GM19395 (cell line): ENCODE measurements around the gene TAF5L.
A peak's percentile ranks its signal among the peaks of the same experiment; 100 is the strongest.

Source experiments
- ATAC-seq: cut with Tn5 transposase; IDR thresholded peaks from one replicate; pipeline ENCODE4 v1.9.1; 2021; ENCODE audit warnings: mild to moderate bottlenecking, moderate library complexity; ENCODE audit not compliant: unreplicated experiment

Gene TAF5L

DNA sequence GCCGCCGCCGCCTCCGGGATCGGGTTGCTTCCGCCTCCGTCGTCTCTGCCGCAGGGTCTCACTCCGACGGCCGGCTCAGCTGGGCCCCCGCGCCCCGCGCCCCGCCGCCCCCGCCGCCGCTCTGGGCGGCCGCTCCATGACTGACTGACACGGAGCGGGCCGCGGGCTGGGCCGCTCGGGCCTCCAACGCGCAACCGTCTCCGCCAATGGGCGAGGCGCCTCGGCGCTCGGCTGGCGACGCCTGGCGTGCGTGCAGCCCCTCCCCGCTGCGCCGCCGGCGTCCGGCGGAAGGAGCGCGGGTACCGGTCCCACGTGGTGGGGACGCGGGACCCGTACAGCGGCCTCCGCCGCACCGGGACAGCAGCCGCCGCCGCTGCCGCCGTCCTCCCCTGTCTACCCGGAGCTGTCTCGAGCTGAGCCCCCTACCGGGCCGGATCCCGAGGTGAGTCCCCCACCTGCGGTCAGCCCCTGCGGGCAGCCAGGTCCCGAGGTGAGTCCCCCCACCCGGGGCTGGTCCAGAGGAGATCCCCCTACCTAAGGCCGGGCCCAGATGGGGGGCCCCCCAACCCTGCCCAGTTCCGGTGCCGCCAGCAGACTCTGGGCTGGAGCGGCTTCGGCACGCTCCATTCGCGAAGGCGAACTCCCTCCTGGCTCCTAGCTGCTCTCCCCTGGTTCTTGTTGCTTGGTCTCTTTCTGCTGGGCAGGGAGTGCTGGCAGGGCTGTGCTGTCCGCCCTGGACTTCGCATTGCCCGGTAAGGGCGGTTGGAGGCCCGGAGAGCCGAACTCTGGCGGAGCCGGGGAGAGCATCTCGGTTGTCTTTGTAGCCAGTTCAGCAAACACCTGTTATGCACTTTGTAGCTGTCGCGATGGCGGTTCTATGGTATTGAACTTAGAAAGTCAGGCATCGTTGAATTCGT is at the start of gene TAF5L, which contains the start of gene URB2:
Gene TAF5L (minus strand): TSS at position 208 of the 917 bp plus-strand sequence. CDS start 11,640 bp downstream, outside the sequence.
Gene URB2 (plus strand): TSS at position 333 of the 917 bp plus-strand sequence. CDS start 1,387 bp downstream, outside the sequence.
- ATAC-seq = peak; percentile 82

DNA sequence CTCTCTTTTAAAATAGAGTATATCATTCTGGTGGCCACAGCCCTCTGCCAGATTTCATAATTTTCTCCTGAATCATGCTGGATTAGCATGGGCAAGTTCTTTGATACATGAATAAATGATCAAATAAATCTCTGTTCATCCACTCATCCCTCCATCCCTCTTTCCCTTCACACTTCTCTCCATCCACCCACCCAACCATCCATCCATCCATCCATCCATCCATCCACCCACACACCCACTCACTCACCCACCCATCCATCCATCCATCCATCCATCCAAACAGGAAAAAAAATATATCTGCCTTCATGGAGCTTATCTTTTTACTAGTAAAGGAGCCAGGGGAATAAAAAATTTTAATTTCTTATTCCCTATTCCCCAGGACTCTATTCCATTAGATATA is 49.5 kb upstream of the TAF5L start:
- ATAC-seq = no peak

DNA sequence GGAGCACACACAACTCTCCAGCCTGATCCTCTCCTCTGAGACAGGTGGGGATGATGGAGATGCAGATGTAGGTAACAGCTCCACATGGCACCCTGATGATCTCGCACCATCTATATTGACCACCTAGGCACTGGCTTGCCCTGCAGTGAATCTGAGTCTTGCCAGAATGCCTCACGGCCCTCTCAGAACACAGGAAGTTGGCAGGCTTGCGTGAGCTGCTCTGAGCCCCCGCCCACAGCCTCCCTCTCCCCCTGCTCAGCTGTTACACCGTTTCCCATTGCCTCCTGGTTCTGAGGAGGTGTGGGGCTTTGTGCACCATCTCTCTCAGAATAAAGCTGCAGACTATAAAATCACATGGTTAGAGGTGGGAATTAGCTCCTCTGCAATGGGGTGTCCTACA is 48.1 kb upstream of the TAF5L start:
- ATAC-seq = no peak

GRCh38 chr1:229672246-229672645 is 46.3 kb upstream of the TAF5L start:
- no peak for ATAC-seq

DNA sequence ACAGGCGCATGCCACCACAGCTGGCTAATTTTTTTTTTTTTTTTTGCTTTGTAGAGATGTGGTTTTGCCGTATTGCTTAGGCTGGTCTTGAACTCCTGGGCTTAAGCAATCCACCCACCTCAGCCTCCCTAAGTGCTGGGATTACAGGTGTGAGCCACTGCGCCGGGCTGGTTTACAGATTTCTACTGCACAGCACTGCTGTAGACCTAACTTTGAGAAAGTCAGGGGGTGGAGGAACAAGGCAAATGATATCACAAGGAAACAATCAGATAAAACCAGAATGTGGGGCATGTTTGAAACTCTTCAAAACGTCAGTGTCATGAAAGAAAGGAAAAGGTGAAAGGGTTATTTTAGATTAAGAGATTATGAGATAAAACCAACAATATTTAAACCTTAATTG is 45.4 kb upstream of the TAF5L start:
- ATAC-seq = no peak

DNA sequence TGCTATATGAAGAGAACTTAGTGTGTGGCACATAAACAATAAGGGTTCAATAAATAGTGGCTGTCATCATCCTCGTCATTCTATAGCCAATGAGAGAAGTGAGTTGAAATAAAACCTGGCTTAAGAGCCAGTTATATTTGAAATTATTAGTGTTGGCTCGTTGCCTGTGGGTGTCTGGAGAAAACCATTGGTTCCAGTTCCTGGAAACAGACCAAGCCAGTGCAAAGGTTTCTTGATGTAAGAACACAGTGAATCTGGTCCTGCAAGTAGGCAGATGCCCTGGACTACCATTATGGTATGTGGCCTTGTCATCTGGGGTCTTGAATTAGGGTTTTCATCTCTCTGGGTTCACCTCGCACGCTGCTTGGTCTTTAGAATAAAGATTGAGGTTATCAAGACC is 43.4 kb upstream of the TAF5L start:
- no peak for ATAC-seq

DNA sequence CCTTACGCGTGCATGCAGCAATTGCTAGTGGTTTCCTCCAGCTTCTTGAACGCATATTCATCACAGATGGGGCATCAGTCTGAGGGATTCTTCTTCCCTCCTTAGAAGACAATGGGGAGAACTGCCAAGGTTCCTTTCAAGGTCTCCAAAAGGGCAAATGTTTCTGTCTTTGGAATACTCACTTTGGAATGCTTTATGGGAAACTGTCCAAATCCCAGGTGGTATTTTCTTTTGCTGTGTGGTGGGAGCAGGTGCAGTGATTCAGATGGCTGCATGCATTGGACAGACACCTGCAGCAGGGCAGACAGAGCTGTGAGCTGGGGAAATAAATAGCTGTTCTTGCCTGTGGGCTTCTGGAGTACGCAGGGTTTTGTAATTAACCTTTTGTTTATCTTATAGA is 40.7 kb upstream of the TAF5L start:
- ATAC-seq = no peak

DNA sequence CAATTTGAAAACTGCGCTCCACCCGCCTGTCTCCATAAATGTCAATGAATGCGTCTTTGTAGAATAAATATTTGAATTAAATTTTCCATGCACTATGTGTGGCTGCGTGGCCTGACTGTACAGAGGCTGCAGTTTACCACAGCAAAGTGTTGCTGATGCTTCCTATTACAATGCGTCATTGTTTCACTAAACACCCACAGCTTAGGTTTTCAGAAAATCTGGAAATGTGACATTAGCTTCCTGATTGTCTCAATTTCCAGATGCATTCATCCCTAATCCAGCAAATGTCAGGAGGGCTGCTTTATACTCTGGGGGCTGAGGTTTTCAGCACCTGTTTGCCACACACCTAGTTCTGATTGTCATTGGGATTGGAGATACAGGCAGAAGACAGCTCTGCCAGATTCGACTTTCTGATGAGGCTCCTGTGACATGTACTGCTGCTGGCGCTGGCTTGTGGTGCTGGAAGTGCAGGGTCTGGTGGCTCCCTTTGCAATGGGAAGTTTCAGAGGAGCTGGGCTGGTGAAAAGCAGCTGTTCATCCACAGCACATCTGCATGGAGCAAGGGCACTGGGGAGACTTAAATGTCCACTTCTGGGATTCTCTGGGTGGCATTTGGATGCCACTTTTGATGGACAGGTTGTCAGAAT is 40.1 kb upstream of the TAF5L start:
- no peak for ATAC-seq

GRCh38 chr1:229664133-229664689 is 38.3 kb upstream of the TAF5L start:
- ATAC-seq = no peak

GRCh38 chr1:229661897-229662296 is 36.0 kb upstream of the TAF5L start:
- ATAC-seq = no peak

GRCh38 chr1:229661022-229661877 is 35.3 kb upstream of the TAF5L start:
- ATAC-seq = peak; percentile 73

- ATAC-seq = peak; percentile 81
Observed at GRCh38 chr1:229657993-229658755, 32.3 kb upstream of the TAF5L start.

DNA sequence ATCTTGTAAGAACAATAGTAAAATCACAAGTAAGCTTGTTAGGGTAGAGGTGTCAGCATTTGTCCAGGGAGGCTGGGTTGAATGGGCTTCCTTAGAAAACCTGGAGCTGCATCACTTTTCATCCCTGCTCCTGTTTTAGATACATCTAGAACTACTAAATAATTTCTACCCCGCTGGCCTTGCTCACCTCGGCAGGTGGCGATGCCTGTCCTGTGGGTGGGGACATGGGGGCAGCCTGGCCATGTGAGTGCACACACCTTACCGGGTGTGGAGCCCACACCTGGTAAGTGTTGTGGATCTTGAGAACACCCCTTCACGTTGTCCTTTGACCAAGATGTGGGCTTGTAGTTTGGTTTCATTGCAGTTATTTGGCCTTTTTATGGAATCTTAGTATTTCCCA is 29.9 kb upstream of the TAF5L start:
- ATAC-seq = no peak

DNA sequence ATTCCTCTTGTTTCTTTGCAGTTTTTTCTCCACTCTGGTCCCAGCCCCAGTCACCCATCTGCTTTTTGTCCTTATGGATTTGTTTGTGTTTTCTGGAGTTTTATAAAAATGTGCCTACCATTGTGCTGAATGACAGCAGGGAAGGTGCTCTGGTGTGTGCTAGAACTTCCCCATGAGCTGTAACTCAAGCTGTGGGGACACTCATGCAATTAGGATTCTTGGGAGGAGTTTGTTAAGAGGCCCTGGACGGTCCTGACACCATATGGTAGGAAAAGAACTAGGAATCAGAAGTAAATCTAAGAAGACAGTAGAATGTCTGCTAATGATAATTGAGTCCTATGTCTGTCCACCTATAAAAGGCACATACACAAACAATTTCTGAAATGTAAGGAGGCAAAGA is 27.5 kb upstream of the TAF5L start:
- no peak for ATAC-seq

DNA sequence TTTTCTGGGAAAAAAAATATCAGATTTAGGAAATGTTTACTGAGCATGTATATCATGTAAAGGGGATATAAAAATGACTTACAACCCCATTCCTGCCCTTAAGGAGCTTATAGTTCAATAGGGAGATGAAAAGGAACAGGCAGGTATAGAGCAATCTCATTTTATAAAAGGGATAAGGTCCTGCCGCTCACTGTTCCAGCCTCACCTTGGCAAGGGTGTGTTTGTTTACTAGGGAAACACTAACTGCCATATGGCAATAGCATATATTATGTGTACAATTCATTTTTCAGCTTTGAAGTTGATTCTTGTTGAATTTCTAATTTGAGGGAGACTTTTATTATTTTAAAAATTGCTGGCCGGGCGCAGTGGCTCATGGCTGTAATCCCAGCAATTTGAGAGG is 25.6 kb upstream of the TAF5L start:
- no peak for ATAC-seq

DNA sequence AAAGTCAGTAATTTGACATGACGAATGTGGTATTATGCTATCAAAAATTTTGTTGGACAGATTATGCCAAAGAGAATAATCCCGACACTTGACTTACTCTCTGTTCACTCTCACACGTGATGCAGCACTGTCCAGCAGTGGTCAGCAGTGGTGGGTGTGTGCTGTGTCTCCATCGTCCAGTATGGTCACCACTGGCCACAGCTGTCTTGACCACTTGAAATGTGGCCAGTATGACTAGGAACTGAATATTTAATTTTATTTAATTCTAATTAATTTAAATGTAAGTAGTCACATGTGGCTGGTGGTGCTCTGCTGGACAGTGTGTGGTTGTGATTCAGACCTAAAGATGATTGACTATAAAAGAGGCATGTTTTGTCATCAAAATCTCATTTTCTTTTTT is 24.1 kb upstream of the TAF5L start:
- no peak for ATAC-seq

DNA sequence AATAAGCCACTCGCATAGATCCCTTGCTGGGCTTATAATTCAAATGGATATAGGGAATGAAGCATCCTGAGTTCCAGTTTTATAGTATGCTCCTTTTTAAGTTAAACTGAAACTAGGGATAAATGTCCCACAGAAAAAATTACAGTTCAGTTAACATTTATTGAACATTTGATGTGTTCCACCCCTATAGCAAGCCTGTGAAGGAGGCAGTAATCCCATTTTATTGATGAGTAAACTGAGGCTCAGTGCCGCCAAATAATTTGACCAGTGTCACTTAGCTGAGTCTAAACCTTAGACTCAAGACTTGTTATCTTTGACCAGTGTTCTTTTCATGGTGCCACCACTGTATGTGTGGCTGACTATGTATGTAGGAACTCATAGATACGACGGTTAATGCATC is 22.5 kb upstream of the TAF5L start:
- ATAC-seq = no peak

DNA sequence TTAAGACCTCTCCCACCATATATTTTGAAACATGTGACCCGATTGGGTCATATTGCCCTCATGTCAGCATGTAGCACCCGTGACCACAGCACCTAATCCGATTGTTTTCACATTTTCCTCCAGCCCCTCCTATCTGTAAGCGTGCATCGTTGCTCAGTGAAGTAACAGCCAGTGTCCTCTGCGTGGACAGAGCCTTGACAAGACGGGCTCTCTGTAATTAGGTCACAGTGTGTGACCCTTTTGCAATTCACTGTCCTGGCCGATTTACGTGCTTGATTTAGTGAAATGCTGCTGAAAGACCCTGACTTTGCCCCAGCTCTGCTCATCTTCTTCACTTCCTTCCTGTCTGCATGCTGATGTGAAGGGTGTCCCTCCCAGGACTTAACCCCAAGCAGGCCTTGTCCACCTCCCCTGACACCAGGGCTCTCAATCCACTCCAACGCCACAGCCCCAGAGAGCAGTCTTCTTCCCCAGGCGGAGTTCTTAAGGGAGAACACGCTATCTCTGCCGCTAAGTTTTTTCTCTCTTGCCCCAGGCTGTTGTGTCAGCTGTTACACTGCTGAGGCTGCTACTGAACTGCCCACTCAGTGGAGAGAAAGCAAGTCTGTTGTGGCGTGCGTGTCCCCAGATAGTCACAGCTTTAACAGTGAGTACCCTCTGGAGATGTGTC is 19.5 kb upstream of the TAF5L start:
- no peak for ATAC-seq

DNA sequence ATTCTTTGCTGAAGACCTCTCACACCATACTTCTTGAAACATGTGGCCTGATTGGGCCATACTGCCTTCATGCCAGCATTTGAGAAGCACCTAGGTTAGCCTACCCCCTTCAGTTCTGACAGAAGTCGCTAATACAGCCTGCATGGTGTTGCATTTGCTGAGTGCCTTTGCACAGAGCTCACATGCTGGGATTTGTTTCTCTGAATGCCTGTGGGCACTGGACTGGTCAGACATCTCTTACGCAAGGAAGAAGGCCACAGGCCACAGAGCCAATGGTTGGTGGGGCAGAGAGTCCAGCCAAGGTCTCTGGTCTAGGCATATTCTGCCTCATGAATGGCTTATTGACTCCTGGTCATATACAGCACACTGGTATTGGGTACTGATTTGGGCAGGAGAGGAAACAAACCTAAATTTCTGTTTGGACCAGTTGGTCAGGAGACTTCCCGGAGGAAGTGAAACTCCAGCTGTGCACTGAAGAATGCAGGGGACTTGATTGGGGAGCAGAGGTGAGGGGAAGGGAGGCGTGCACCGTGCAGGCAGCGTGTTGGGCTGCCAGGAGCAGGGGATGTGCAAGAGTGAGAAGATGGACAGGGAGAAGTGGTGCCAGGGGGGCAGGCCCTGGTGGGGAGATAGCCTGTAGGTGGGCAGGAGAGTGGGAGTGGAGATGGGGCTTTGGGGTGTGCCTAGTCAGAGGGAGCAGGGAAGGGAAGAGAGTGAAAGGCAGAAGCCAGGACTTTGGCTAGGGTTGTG is 18.2 kb upstream of the TAF5L start:
- ATAC-seq = no peak
